ENCODE results near the gene DOCK4. TPM values are rescaled to one million over a fixed set of nuclear protein-coding genes. Genes with fewer than 3 reads are reported as not detected.

The DOCK4 gene
- total RNA-seq, 2 donors from 2014 or later, result 6.5 to 11.1 TPM

DNA sequence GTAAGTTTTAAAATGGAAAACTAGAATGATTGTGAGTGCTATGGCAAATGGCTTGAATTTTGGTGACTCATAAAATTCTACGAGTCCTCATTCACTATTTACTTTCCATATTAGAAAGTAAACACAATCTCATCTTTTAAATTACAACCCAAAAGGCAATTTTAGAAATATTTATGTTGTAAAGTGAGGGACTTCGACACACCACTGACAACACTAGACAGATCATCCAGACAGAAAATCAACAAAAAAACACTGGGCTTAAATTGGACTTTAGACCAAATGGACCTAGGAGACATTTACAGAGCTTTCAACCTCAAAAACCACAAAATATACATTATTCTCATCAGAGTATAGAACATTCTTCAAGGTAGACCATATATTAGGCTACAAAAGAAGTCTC lies 30.4 kb upstream of the DOCK4 start:
- no peaks in the 10 kb centered on the region for H3K27me3 ChIP-seq
- no peak for DNase-seq
- intact Hi-C loops (cut with DNase I), result no loop called here
- H3K36me3 ChIP-seq, result no peaks in the 10 kb centered on the region
- no peak overlapping the region for H3K4me3 ChIP-seq
- H3K27ac ChIP-seq, result no peak overlapping the region
- no peaks in the 10 kb centered on the region for H3K9me3 ChIP-seq
- no peaks in the 10 kb centered on the region for H3K4me1 ChIP-seq
- H3K9ac ChIP-seq (ENCODE audit: low read depth in 2 of 2, low read length in 2 of 2), result no peak overlapping the region
- TF ChIP-seq, protein P1, sequence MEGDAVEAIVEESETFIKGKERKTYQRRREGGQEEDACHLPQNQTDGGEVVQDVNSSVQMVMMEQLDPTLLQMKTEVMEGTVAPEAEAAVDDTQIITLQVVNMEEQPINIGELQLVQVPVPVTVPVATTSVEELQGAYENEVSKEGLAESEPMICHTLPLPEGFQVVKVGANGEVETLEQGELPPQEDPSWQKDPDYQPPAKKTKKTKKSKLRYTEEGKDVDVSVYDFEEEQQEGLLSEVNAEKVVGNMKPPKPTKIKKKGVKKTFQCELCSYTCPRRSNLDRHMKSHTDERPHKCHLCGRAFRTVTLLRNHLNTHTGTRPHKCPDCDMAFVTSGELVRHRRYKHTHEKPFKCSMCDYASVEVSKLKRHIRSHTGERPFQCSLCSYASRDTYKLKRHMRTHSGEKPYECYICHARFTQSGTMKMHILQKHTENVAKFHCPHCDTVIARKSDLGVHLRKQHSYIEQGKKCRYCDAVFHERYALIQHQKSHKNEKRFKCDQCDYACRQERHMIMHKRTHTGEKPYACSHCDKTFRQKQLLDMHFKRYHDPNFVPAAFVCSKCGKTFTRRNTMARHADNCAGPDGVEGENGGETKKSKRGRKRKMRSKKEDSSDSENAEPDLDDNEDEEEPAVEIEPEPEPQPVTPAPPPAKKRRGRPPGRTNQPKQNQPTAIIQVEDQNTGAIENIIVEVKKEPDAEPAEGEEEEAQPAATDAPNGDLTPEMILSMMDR (IDR thresholded peaks at IDR 0.05), result no peak

DNA sequence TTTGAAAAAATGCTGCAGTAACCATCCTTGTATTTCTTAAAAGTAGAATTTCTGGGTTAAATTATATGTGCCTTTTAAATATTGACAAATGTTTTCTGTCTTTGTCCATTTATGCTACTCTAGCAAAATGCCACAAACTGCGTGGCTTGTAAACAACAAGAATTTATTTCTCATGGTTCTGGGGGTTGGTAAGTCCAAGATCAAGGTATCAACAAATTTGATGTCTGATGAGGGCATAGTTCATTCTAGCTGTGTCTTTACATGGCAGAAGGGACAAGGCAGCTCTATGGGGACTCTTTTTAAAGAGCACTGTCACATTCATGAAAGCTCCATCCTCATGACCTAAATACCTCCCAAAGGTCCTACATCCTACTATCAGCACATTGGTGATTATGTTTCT lies 27.9 kb upstream of the DOCK4 start:
- intact Hi-C loops (cut with DNase I), result no loop called here
- Histone ChIP-seq H3K9me3 (no peaks in the 10 kb centered on the region), H3K9ac (ENCODE audit: low read depth in 2 of 2, low read length in 2 of 2) (no peak overlapping the region), H3K36me3 (no peaks in the 10 kb centered on the region), H3K27ac (no peak overlapping the region), H3K27me3 (no peaks in the 10 kb centered on the region), H3K4me3 (no peak overlapping the region), H3K4me1 (no peaks in the 10 kb centered on the region)
- TF ChIP-seq, protein P1 (IDR thresholded peaks at IDR 0.05), result no peak
- no peak for DNase-seq

DNA sequence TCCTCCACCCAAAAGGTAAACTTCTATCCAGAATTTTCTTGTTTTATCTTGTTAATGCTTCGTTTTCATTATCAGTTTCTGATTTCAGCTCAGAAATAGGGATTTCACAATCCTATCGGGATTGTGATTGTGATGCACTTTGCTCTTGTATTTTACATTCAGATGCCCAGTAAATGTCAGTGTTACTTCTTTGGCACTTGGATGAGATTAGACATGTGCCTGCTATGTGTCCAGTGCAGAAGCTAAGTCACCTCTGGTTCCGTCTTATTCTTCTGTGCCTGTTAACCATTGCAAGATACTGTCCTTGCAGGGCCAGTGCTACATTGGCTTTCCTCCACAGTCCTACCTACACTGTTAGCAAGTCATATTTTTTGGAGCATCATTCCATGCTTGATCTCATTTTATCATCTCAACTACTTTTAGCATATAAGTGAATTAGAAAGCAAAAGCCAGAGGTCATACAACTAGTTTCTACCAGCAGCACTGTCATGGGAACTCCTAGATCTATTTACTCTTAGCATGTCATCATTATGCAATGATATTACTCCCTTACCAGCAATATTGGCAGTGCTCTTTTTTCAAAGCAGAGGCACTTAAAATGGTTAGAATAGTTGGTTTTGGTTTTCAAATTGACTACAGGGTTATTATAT lies 27.0 kb upstream of the DOCK4 start:
- no peak for DNase-seq

DNA sequence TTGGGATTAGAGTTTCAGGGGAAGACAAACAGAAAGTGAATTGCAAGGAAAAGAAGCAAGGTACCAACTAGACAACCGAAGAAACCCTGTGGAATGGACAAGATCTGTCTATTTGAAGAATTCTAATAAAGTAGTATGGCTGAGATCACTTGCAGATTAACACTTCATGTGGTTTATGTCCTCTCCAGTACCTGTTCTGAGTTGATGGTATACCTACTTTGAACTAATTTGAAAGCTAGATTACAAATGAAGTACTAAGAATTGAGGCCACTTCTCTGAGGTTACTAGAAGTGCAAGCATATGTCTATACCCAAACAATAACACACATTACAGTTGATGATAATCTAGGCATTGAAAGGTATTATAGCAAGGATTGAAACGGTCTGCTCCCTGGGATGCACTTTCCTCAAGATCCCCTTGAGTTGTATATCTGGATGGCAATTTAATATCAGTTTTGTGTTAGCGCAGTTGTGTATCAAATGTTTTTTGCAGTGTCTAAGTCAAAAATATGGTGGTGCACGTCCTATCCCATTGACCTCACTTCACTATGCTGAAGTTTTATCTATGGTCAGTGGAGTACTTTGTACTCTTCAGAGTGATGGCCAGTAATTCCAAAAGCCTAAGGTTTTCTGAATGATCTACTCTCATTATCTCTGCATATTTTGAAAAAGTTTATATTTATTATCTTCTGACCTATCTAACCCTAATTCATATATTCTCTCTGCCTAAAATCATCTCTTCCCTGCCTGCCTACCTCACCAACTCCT lies 26.2 kb upstream of the DOCK4 start:
- Histone ChIP-seq H3K9me3 (no peaks in the 10 kb centered on the region), H3K9ac (ENCODE audit: low read depth in 2 of 2, low read length in 2 of 2) (no peak overlapping the region), H3K36me3 (no peaks in the 10 kb centered on the region), H3K27ac (no peak overlapping the region), H3K27me3 (no peaks in the 10 kb centered on the region), H3K4me3 (no peak overlapping the region), H3K4me1 (no peaks in the 10 kb centered on the region)
- TF ChIP-seq, protein P1 (IDR thresholded peaks at IDR 0.05), result no peak
- intact Hi-C loops (cut with DNase I), result no loop called here
- no peak for DNase-seq

More for the DNA sequence above, 27.0 kb upstream of the DOCK4 start:
- no peak overlapping the region for H3K9ac ChIP-seq (ENCODE audit: low read depth in 2 of 2, low read length in 2 of 2)
- H3K4me1 ChIP-seq, result no peaks in the 10 kb centered on the region
- H3K27me3 ChIP-seq, result no peaks in the 10 kb centered on the region
- intact Hi-C loops (cut with DNase I), result no loop called here
- H3K27ac ChIP-seq, result no peak overlapping the region
- TF ChIP-seq, protein P1 (IDR thresholded peaks at IDR 0.05), result no peak
- H3K36me3 ChIP-seq, result no peaks in the 10 kb centered on the region
- no peak overlapping the region for H3K4me3 ChIP-seq
- no peaks in the 10 kb centered on the region for H3K9me3 ChIP-seq

DNA sequence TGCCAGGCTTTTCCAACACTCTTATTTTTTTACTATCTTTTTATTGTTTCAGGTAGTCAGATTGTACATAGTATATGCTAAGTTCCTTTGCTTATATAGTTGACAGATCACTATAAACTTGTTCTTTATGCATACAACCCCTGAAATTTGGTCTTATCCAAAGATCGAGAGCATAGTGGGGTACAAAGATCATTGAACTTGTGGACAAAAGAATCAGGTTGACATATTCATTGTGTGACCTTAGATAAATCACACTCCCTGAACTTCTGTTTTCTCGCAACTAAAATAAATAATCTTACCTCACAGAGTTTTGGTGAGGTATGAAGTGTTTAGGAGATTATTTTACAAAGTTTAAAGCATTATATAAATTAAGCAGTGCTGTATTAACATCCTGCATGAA lies 22.4 kb upstream of the DOCK4 start:
- Histone ChIP-seq H3K9me3 (no peaks in the 10 kb centered on the region), H3K27me3 (no peaks in the 10 kb centered on the region), H3K9ac (ENCODE audit: low read depth in 2 of 2, low read length in 2 of 2) (no peak overlapping the region), H3K36me3 (no peaks in the 10 kb centered on the region), H3K4me1 (no peaks in the 10 kb centered on the region), H3K4me3 (no peak overlapping the region), H3K27ac (no peak overlapping the region)
- TF ChIP-seq, protein P1 (IDR thresholded peaks at IDR 0.05), result no peak
- intact Hi-C loops (cut with DNase I), result no loop called here
- DNase-seq, result no peak

Data from colonic mucosa (tissue), 4 donors.